ENCODE results near the gene KIF1A. TPM values are rescaled to one million over a fixed set of nuclear protein-coding genes. Genes with fewer than 3 reads are reported as not detected.

KIF1A gene
- total and polyA plus RNA-seq, 2 donors (not counting 3 experiments of a cell fraction or from before 2014, with no cell fraction given), result 0.11 to 0.64 TPM

DNA sequence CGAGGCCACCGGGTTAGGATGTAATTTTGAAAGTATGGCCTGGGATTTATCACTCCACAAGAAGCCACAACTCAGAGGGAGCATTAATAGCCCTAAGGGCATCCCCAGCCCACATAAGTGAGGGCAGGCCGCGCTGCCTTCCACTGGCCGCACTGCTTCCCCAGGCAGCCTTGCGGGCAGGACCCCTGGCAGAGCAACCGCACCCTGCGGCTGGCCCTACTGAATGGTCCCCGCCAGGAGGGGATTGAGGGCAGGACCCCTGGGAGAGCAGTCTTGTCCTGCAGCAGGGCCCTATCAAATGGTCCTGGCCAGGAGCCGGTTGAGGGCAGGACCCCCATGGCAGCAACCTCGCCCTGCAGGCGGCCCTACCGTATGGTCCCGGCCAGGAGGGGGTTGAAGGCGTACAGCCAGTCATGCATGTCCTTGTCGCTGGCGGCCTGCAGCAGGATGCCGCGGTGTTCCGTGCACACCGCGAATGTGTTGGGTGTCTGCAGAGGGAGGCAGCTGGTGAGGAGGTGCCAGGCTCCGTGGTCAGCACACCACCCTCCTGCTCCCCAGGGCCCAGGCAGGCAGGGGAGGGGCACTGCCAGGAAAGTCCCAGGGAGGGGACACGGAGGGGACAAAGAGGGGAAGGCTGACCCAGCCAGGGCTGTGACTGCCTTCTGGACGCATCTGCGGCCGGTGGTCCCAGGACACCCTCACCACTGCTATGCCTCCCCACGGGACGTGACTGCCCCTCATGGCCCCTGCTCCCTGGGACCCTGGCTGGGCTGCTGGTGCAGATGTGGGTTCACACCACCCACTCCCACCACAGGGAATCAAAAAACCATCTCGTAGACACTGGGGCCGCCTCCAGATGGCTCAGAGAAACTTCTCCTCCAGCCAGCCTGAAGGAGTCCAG is 102.1 kb downstream of the KIF1A start:
- H3K9ac ChIP-seq (replicated peaks; ENCODE audit: extremely low read depth, insufficient read depth, low read length), result no peak overlapping the region
- dilution Hi-C loops (cut with MboI; ENCODE audit: extremely low pct_ligation_motif_present, low sequenced_read_pairs) (no loop called here), intact Hi-C loops (cut with micrococcal nuclease) (no loop called here)
- no peak overlapping the region for H2AFZ ChIP-seq (ENCODE audit: low read depth, low read length)
- H3K27ac ChIP-seq (ENCODE audit: insufficient read depth, low read depth, low read length), result no peak overlapping the region
- CTCF ChIA-PET, result no interaction called here
- no peaks in the 10 kb centered on the region for H3K4me1 ChIP-seq (ENCODE audit: control insufficient read depth, extremely low read depth, insufficient read depth, low read length)
- no TSS peak for BruUV-seq (replicated peaks)
- H3K27me3 ChIP-seq (ENCODE audit: control insufficient read depth in 2 of 2, insufficient read depth in 2 of 2, low read length in 2 of 2), result no peaks in the 10 kb centered on the region
- POLR2A ChIA-PET, result no interaction called here
- FAIRE-seq, result no peak
- DNase-seq (ENCODE audit: low read depth, low spot score), result no peak
- no peaks in the 10 kb centered on the region for H3K36me3 ChIP-seq (ENCODE audit: control insufficient read depth in 2 of 2, extremely low read depth in 1 of 2, insufficient read depth in 2 of 2, low read length in 2 of 2)
- H3K9me1 ChIP-seq (replicated peaks; ENCODE audit: control insufficient read depth, extremely low read depth, insufficient read depth, low read length), result no peaks in the 10 kb centered on the region
- H3K4me2 ChIP-seq (ENCODE audit: insufficient read depth, low read length), result no peak overlapping the region
- no peak overlapping the region for H3K4me3 ChIP-seq (replicated peaks in 1 of 3; ENCODE audit: insufficient read depth in 1 of 3, low read depth in 1 of 3, low read length in 3 of 3)
- H3K79me2 ChIP-seq (ENCODE audit: control insufficient read depth, insufficient read depth, low read length), result no peaks in the 10 kb centered on the region
- H3K9me3 ChIP-seq (replicated peaks; ENCODE audit: control insufficient read depth, insufficient read depth, low read length), result no peaks in the 10 kb centered on the region
- H4K20me1 ChIP-seq (replicated peaks; ENCODE audit: control insufficient read depth, extremely low read depth, insufficient read depth, low read length), result no peaks in the 10 kb centered on the region
- TF ChIP-seq POLR2AphosphoS5 (IDR thresholded peaks at IDR 0.05; ENCODE audit: insufficient read depth, low read depth, low read length) (no peak), JUN (IDR thresholded peaks at IDR 0.05; ENCODE audit: borderline replicate concordance, insufficient read depth, insufficient read length, low read depth) (no peak), POLR2A (IDR thresholded peaks at IDR 0.05; ENCODE audit: low read depth, low read length) (no peak), EZH2 (IDR thresholded peaks at IDR 0.05; ENCODE audit: borderline replicate concordance, low read depth, low read length, severe bottlenecking) (no peak), MYC (IDR thresholded peaks at IDR 0.05; ENCODE audit: low read depth, low read length) (no peak), CTCF (IDR thresholded peaks at IDR 0.05; ENCODE audit: extremely low read depth in 1 of 2, insufficient read depth in 1 of 2, low read depth in 1 of 2, low read length in 2 of 2) (no peak), GATA2 (IDR thresholded peaks at IDR 0.05; ENCODE audit: insufficient read depth, insufficient read length, low read depth, low read length) (no peak), FOS (IDR thresholded peaks at IDR 0.05; ENCODE audit: borderline replicate concordance, insufficient read depth, low read length) (no peak)
- TF ChIP-seq, protein P1, sequence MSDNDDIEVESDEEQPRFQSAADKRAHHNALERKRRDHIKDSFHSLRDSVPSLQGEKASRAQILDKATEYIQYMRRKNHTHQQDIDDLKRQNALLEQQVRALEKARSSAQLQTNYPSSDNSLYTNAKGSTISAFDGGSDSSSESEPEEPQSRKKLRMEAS (IDR thresholded peaks at IDR 0.05; ENCODE audit: insufficient read depth, insufficient read length), result no peak

Data from endothelial cell of umbilical vein (primary cell).